ENCODE measurements around the gene RHOH. TPM values are rescaled to one million over a fixed set of nuclear protein-coding genes. Genes with fewer than 3 reads are reported as not detected.
A peak's percentile ranks its signal among the peaks of the same experiment; 100 is the strongest.
"Not testable (repeated sequence)": the region's sequence is repeated elsewhere in the genome, so short reads cannot be mapped to it uniquely, and the experiment has no call there.

The RHOH gene
- total RNA-seq, 1 donor from 2014 or later = 11.2 TPM

DNA sequence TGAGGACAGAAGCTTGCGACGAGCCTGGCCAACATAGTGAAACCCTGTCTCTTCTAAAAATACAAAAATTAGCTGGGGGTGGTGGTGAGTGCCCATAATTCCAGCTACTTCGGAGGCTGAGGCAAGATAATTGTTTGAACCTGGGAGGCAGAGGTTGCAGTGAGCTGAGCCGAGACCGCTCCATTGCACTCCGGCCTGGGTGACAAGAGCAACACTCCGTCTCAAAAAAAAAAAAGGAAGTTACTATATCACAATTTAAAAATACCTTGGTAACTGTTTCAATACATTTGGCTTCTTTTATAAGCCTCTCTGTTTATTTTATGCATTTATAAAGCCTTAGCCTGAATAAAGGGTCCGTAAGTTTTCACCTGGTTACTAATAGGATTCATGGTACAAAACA, 91.7 kb downstream of the RHOH start:
- Histone ChIP-seq H2AFZ (replicated peaks) (no peak overlapping the region), H3K9me3 (ENCODE audit: low read depth) (no peaks in the 10 kb centered on the region), H3K27ac (no peak overlapping the region), H3K4me1 (peaks cover 8% of the 10 kb centered on the region), H3K4me2 (no peak overlapping the region), H3K79me2 (ENCODE audit: low read depth) (no peaks in the 10 kb centered on the region), H3K4me3 (no peak overlapping the region), H3K27me3 (no peaks in the 10 kb centered on the region), H3K9ac (no peak overlapping the region), H3K36me3 (no peaks in the 10 kb centered on the region), H4K20me1 (ENCODE audit: low read depth) (no peaks in the 10 kb centered on the region), H3F3A (ENCODE audit: low read depth) (peaks cover 5% of the 10 kb centered on the region)
- Mint-ChIP-seq H3K4me3 (no peak overlapping the region), H3K9me3 (no peaks in the 10 kb centered on the region), H3K4me1 (peaks cover 40% of the 10 kb centered on the region), H3K36me3 (peaks cover 5% of the 10 kb centered on the region), H3K27me3 (ENCODE audit: insufficient read depth, low read depth) (peaks cover 15% of the 10 kb centered on the region), H3K27ac (no peak overlapping the region)
- TF ChIP-seq EZH2 (IDR thresholded peaks at IDR 0.05) (no peak), EZH2phosphoT487 (IDR thresholded peaks at IDR 0.05) (no peak), CTCF (IDR thresholded peaks at IDR 0.05) (no peak)
- DNase-seq (ENCODE audit: low spot score) = no peak

GRCh38 chr4:40289366-40290188, 92.7 kb downstream of the RHOH start:
- peaks cover 5% of the 10 kb centered on the region for H3F3A ChIP-seq (ENCODE audit: low read depth)
- H3K4me3 ChIP-seq = no peak overlapping the region
- no peak overlapping the region for H3K9ac ChIP-seq
- no peaks in the 10 kb centered on the region for H3K79me2 ChIP-seq (ENCODE audit: low read depth)
- no peak for DNase-seq (ENCODE audit: low spot score)
- no peak for TF ChIP-seq EZH2phosphoT487 (IDR thresholded peaks at IDR 0.05)
- no peak for TF ChIP-seq EZH2 (IDR thresholded peaks at IDR 0.05)
- TF ChIP-seq CTCF (IDR thresholded peaks at IDR 0.05) = no peak
- no peaks in the 10 kb centered on the region for H3K9me3 ChIP-seq (ENCODE audit: low read depth)
- no peak overlapping the region for H3K4me2 ChIP-seq
- H3K27me3 Mint-ChIP-seq (ENCODE audit: insufficient read depth, low read depth) = peaks cover 12% of the 10 kb centered on the region
- H3K4me1 ChIP-seq = peaks cover 8% of the 10 kb centered on the region
- peak overlapping the region; percentile 40 for H3K27ac Mint-ChIP-seq
- H4K20me1 ChIP-seq (ENCODE audit: low read depth) = no peaks in the 10 kb centered on the region
- no peaks in the 10 kb centered on the region for H3K9me3 Mint-ChIP-seq
- H3K36me3 ChIP-seq = no peaks in the 10 kb centered on the region
- H3K4me1 Mint-ChIP-seq = peaks cover 31% of the 10 kb centered on the region
- H2AFZ ChIP-seq (replicated peaks) = peak overlapping the region; percentile 95
- H3K36me3 Mint-ChIP-seq = peaks cover 5% of the 10 kb centered on the region
- H3K27me3 ChIP-seq = no peaks in the 10 kb centered on the region
- no peak overlapping the region for H3K4me3 Mint-ChIP-seq
- H3K27ac ChIP-seq = no peak overlapping the region

- Mint-ChIP-seq H3K27me3 (ENCODE audit: insufficient read depth, low read depth) (peaks cover 12% of the 10 kb centered on the region), H3K4me1 (peaks cover 24% of the 10 kb centered on the region)
- H3K4me3 ChIP-seq; H3K9ac ChIP-seq; H3K4me3 Mint-ChIP-seq; H3K27ac ChIP-seq; H3K79me2 ChIP-seq (ENCODE audit: low read depth); H3K27ac Mint-ChIP-seq; H3K4me2 ChIP-seq; H3K9me3 Mint-ChIP-seq; H3F3A ChIP-seq (ENCODE audit: low read depth); H3K9me3 ChIP-seq (ENCODE audit: low read depth); H4K20me1 ChIP-seq (ENCODE audit: low read depth); H3K36me3 Mint-ChIP-seq; H3K36me3 ChIP-seq; H3K27me3 ChIP-seq; H3K4me1 ChIP-seq; DNase-seq (ENCODE audit: low spot score): not testable (repeated sequence)
- peak overlapping the region; percentile 95 for H2AFZ ChIP-seq (replicated peaks)
Measured at GRCh38 chr4:40290611-40291186, 93.9 kb downstream of the RHOH start.

DNA sequence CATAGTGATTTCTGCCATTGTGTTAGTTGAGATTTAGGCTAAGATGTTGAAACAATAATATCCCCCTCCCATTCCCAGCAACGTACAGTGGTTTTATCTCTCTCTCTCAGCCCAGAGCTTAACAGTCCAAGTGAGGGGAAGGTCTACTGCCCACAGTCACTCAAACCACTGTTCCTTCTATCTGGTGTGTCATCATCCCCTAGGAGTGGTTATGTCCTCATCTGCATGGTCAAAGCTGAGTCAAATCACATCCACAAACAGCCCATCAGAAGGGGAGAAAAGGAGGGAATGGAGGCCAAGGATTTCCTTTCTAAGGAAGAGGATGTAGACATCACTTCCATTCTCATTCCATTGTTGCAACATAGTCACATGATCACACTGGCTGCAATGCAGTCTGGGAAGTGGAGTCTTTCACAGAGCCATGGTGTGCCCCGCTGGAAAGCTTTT, 95.5 kb downstream of the RHOH start:
- H3K4me1 Mint-ChIP-seq = peaks cover 15% of the 10 kb centered on the region
- H3F3A ChIP-seq (ENCODE audit: low read depth) = no peaks in the 10 kb centered on the region
- peaks cover 3% of the 10 kb centered on the region for H3K36me3 Mint-ChIP-seq
- H3K27ac Mint-ChIP-seq = no peak overlapping the region
- H3K9ac ChIP-seq = no peak overlapping the region
- H2AFZ ChIP-seq (replicated peaks) = peak overlapping the region; percentile 85
- H3K27me3 Mint-ChIP-seq (ENCODE audit: insufficient read depth, low read depth) = peaks cover 6% of the 10 kb centered on the region
- TF ChIP-seq EZH2 (IDR thresholded peaks at IDR 0.05) (no peak), EZH2phosphoT487 (IDR thresholded peaks at IDR 0.05) (no peak), CTCF (IDR thresholded peaks at IDR 0.05) (no peak)
- H3K4me1 ChIP-seq = peaks cover 3% of the 10 kb centered on the region
- no peaks in the 10 kb centered on the region for H3K9me3 ChIP-seq (ENCODE audit: low read depth)
- H3K79me2 ChIP-seq (ENCODE audit: low read depth) = no peaks in the 10 kb centered on the region
- H3K9me3 Mint-ChIP-seq = peaks cover 2% of the 10 kb centered on the region
- H4K20me1 ChIP-seq (ENCODE audit: low read depth) = no peaks in the 10 kb centered on the region
- no peak overlapping the region for H3K4me3 ChIP-seq
- H3K4me2 ChIP-seq = no peak overlapping the region
- DNase-seq (ENCODE audit: low spot score) = no peak
- H3K36me3 ChIP-seq = no peaks in the 10 kb centered on the region
- H3K4me3 Mint-ChIP-seq = no peak overlapping the region
- H3K27ac ChIP-seq = no peak overlapping the region
- H3K27me3 ChIP-seq = no peaks in the 10 kb centered on the region
